Measurements from ENCODE around the gene PPM1H.

The PPM1H gene

GRCh38 chr12:62677355-62677754, 257.6 kb downstream of the PPM1H start:
- Histone ChIP-seq H3K36me3 (ENCODE audit: insufficient read depth, low read length) (no peaks in the 10 kb centered on the region), H3K27ac (ENCODE audit: low read length) (no peak overlapping the region), H3K4me3 (ENCODE audit: low read depth in 1 of 2, low read length in 2 of 2) (no peak overlapping the region), H3K79me2 (ENCODE audit: insufficient read depth, low read length) (no peaks in the 10 kb centered on the region), H3K9me3 (ENCODE audit: insufficient read depth, low read length, severe bottlenecking) (peaks cover 16% of the 10 kb centered on the region), H4K20me1 (ENCODE audit: insufficient read depth, low read length) (no peaks in the 10 kb centered on the region), H3K27me3 (ENCODE audit: insufficient read depth, low read length, poor library complexity) (no peaks in the 10 kb centered on the region), H2AFZ (ENCODE audit: low read depth, low read length) (no peak overlapping the region), H3K4me2 (ENCODE audit: insufficient read depth, low read length) (no peak overlapping the region), H3K4me1 (ENCODE audit: insufficient read depth, low read length) (no peaks in the 10 kb centered on the region), H3K9ac (ENCODE audit: low read depth, low read length) (no peak overlapping the region)
- DNase-seq = no peak
- TF ChIP-seq EZH2 (IDR thresholded peaks at IDR 0.05; ENCODE audit: borderline replicate concordance, low read depth, low read length, severe bottlenecking) (no peak), CTCF (IDR thresholded peaks at IDR 0.05; ENCODE audit: borderline replicate concordance, extremely low read depth, low read length, poor library complexity, severe bottlenecking) (no peak)
- no peak for ATAC-seq (ENCODE audit: insufficient read depth, low read depth)

GRCh38 chr12:62676521-62677307, 258.2 kb downstream of the PPM1H start:
- no peak overlapping the region for H3K9ac ChIP-seq (ENCODE audit: low read depth, low read length)
- no peak for TF ChIP-seq EZH2 (IDR thresholded peaks at IDR 0.05; ENCODE audit: borderline replicate concordance, low read depth, low read length, severe bottlenecking)
- no peak for TF ChIP-seq CTCF (IDR thresholded peaks at IDR 0.05; ENCODE audit: borderline replicate concordance, extremely low read depth, low read length, poor library complexity, severe bottlenecking)
- DNase-seq = no peak
- H3K27ac ChIP-seq (ENCODE audit: low read length) = no peak overlapping the region
- no peak overlapping the region for H3K4me2 ChIP-seq (ENCODE audit: insufficient read depth, low read length)
- no peak for ATAC-seq (ENCODE audit: insufficient read depth, low read depth)
- peaks cover 16% of the 10 kb centered on the region for H3K9me3 ChIP-seq (ENCODE audit: insufficient read depth, low read length, severe bottlenecking)
- no peak overlapping the region for H3K4me3 ChIP-seq (ENCODE audit: low read depth in 1 of 2, low read length in 2 of 2)
- H3K36me3 ChIP-seq (ENCODE audit: insufficient read depth, low read length) = no peaks in the 10 kb centered on the region
- H3K79me2 ChIP-seq (ENCODE audit: insufficient read depth, low read length) = no peaks in the 10 kb centered on the region
- H2AFZ ChIP-seq (ENCODE audit: low read depth, low read length) = no peak overlapping the region
- H4K20me1 ChIP-seq (ENCODE audit: insufficient read depth, low read length) = no peaks in the 10 kb centered on the region
- H3K27me3 ChIP-seq (ENCODE audit: insufficient read depth, low read length, poor library complexity) = no peaks in the 10 kb centered on the region
- no peaks in the 10 kb centered on the region for H3K4me1 ChIP-seq (ENCODE audit: insufficient read depth, low read length)

- Histone ChIP-seq H3K79me2 (ENCODE audit: insufficient read depth, low read length) (no peaks in the 10 kb centered on the region), H3K36me3 (ENCODE audit: insufficient read depth, low read length) (no peaks in the 10 kb centered on the region), H3K27me3 (ENCODE audit: insufficient read depth, low read length, poor library complexity) (no peaks in the 10 kb centered on the region), H3K4me2 (ENCODE audit: insufficient read depth, low read length) (no peak overlapping the region), H3K9me3 (ENCODE audit: insufficient read depth, low read length, severe bottlenecking) (peaks cover 16% of the 10 kb centered on the region), H3K27ac (ENCODE audit: low read length) (no peak overlapping the region), H3K4me3 (ENCODE audit: low read depth in 1 of 2, low read length in 2 of 2) (no peak overlapping the region), H4K20me1 (ENCODE audit: insufficient read depth, low read length) (no peaks in the 10 kb centered on the region), H2AFZ (ENCODE audit: low read depth, low read length) (no peak overlapping the region), H3K9ac (ENCODE audit: low read depth, low read length) (no peak overlapping the region), H3K4me1 (ENCODE audit: insufficient read depth, low read length) (no peaks in the 10 kb centered on the region)
- DNase-seq = no peak
- TF ChIP-seq CTCF (IDR thresholded peaks at IDR 0.05; ENCODE audit: borderline replicate concordance, extremely low read depth, low read length, poor library complexity, severe bottlenecking) (no peak), EZH2 (IDR thresholded peaks at IDR 0.05; ENCODE audit: borderline replicate concordance, low read depth, low read length, severe bottlenecking) (no peak)
- ATAC-seq (ENCODE audit: insufficient read depth, low read depth) = no peak
These were observed 261.7 kb downstream of the PPM1H start for GRCh38 chr12:62673028-62673815.
